K562 (cell line): ENCODE measurements around the gene DNAJC11. TPM values are rescaled to one million over a fixed set of nuclear protein-coding genes. Genes with fewer than 3 reads are reported as not detected.
A peak's percentile ranks its signal among the peaks of the same experiment; 100 is the strongest.

Experiments
- BDP1 ChIP-seq: IDR thresholded peaks from 3 replicates; pipeline ENCODE4 v1.6.1; 2011; ENCODE audit not compliant: insufficient read length, insufficient read depth
- CBX3 ChIP-seq, 2 experiments: IDR thresholded peaks; 1 replicate in 1 of 2; 2 replicates in 1 of 2; pipeline ENCODE4 v1.6.1; 2012; ENCODE audit warnings: inconsistent platforms in 2 of 2, low read length in 2 of 2, borderline replicate concordance in 1 of 2, control low read depth in 1 of 2
- CC2D1A ChIP-seq: fragments of 450-650 bp; IDR thresholded peaks from 2 replicates; pipeline ENCODE4 v1.6.1; 2017; ENCODE audit warnings: mild to moderate bottlenecking
- ETV5 ChIP-seq: sonication (generic); formaldehyde crosslinking; IDR thresholded peaks from 2 replicates; pipeline ENCODE4 v1.4.0; 2020; ENCODE audit warnings: low read depth, mild to moderate bottlenecking, missing genetic modification reagents
- HLTF ChIP-seq: fragments of 450-650 bp; IDR thresholded peaks from 2 replicates; pipeline ENCODE4 v1.6.1; 2016
- HSF4 ChIP-seq: fragments of 250-450 bp; sonication (Bioruptor Pico); IDR thresholded peaks from 2 replicates; pipeline ENCODE4 v2.1.2; 2022; ENCODE audit warnings: mild to moderate bottlenecking, moderate library complexity, borderline replicate concordance
- KDM4B ChIP-seq, 2 experiments: fragments of 450-650 bp in 1 of 2; sonication (generic) in 1 of 2; IDR thresholded peaks; 2 replicates each; pipeline ENCODE4 v1.6.1; 2016 to 2017; ENCODE audit warnings: borderline replicate concordance in 2 of 2, antibody characterized with exemption in 1 of 2, low read depth in 1 of 2, mild to moderate bottlenecking in 1 of 2
- PHF21A ChIP-seq: fragments of 450-650 bp; IDR thresholded peaks from 2 replicates; pipeline ENCODE4 v1.6.1; 2017; ENCODE audit warnings: low read depth, borderline replicate concordance
- RBM22 ChIP-seq: fragments of 200-400 bp; formaldehyde crosslinking; IDR thresholded peaks from 2 replicates; pipeline ENCODE4 v1.6.1; 2018; ENCODE audit warnings: low read length, low read depth; ENCODE audit not compliant: poor library complexity, severe bottlenecking
- ZNF174 ChIP-seq: fragments of 250-450 bp; sonication (Bioruptor Pico); IDR thresholded peaks from 2 replicates; pipeline ENCODE4 v1.4.0; 2020; ENCODE audit warnings: mild to moderate bottlenecking
- ZNF324 ChIP-seq: fragments of 250-450 bp; sonication (Bioruptor Pico); IDR thresholded peaks from 2 replicates; pipeline ENCODE4 v1.4.0; 2020; ENCODE audit warnings: mild to moderate bottlenecking
- ZNF76 ChIP-seq: fragments of 250-450 bp; sonication (Bioruptor Pico); IDR thresholded peaks from 2 replicates; pipeline ENCODE4 v1.4.0; 2020; ENCODE audit warnings: mild to moderate bottlenecking, moderate library complexity, borderline replicate concordance
- polyA plus RNA-seq, 8 experiments: library from polyadenylated mRNA; depleted of rRNA in 4 of 8; stranded (reverse) in 5 of 8; unstranded in 3 of 8; fragments of >200 nt; fragmentation: Nextera tagmentation in 2 of 8; fragmentation: Illumina TruSeq in 1 of 8; extraction: Ambion mirVana in 2 of 8; extraction: Trizol in 1 of 8; gene quantifications; 2 replicates each; pipeline versions ENCODE4 v1.2.1 to v1.2.3, GENCODE V29; 2011 to 2014; ENCODE audit warnings: inconsistent platforms in 1 of 8, missing spikeins in 1 of 8
- total RNA-seq, 7 experiments: library from RNA; depleted of rRNA in 6 of 7; stranded (reverse); fragments of >200 nt in 6 of 7; fragmentation: Illumina TruSeq in 2 of 7; extraction: Trizol in 2 of 7; gene quantifications; 2 replicates each; pipeline versions ENCODE4 v1.2.1 to v1.2.3, GENCODE V29; 2011 to 2021; ENCODE audit warnings: low replicate concordance in 1 of 7
- TF ChIP-seq, protein P1 (sequence below): sonication (generic); formaldehyde crosslinking; IDR thresholded peaks from 2 replicates; pipeline ENCODE4 v1.5.0; 2020; ENCODE audit warnings: missing genetic modification reagents
- TF ChIP-seq, protein P2 (sequence below): sonication (generic); formaldehyde crosslinking; IDR thresholded peaks from 2 replicates; pipeline ENCODE4 v1.8.0; 2022; ENCODE audit warnings: mild to moderate bottlenecking, missing genetic modification reagents, borderline replicate concordance
- TF ChIP-seq, protein P3 (sequence below): fragments of 450-650 bp; IDR thresholded peaks from 2 replicates; pipeline ENCODE4 v1.6.1; 2016; ENCODE audit warnings: low read depth
- TF ChIP-seq, protein P4 (sequence below): sonication (generic); IDR thresholded peaks from 2 replicates; pipeline ENCODE4 v1.6.1; 2016

DNAJC11 gene
- total and polyA plus RNA-seq, 9 of the 15 experiments (the other 6 are each of a cell fraction or from before 2014, with no cell fraction given): 14.1 to 123 (median 76.6) TPM

DNA sequence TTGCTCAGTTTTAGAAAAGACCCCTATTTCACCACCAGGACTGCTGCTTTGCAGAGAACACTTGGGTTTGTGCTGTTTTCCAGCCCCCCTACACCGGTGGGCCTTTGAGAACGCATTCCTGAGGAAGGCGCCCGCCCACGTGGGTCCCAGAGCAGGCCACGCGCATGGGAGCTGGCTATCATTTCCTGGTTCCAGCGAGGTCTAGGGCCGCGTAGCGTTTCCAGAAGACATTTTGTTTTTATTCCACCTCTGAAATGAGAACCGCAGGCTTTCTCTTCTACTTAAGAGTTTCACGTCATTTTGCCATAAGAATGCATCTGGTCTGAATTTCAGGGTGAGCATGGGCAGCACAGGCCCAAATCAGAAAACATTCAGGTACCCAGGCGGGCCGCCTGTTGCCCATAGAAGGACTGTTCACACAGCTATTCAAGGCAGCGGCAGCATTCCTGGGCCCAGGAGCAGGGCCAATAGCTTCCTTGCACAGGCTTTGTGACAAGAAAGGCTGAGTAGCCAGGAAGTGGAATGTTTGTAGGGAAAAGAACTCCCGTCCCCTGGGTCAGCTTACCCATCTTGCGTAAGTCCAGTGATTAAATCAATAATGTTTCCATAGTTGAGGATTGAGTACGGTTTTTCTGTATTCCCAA lies 97.6 kb downstream of the DNAJC11 start (continued):
- TF ChIP-seq HSF4: no peak
- TF ChIP-seq ZNF76: peak; percentile 65
- TF ChIP-seq, protein P1, sequence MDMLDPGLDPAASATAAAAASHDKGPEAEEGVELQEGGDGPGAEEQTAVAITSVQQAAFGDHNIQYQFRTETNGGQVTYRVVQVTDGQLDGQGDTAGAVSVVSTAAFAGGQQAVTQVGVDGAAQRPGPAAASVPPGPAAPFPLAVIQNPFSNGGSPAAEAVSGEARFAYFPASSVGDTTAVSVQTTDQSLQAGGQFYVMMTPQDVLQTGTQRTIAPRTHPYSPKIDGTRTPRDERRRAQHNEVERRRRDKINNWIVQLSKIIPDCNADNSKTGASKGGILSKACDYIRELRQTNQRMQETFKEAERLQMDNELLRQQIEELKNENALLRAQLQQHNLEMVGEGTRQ (CRISPR knock-in tag): peak; percentile 81
- no peak for TF ChIP-seq PHF21A
- no peak for TF ChIP-seq BDP1
- TF ChIP-seq HLTF: no peak
- TF ChIP-seq, protein P2, sequence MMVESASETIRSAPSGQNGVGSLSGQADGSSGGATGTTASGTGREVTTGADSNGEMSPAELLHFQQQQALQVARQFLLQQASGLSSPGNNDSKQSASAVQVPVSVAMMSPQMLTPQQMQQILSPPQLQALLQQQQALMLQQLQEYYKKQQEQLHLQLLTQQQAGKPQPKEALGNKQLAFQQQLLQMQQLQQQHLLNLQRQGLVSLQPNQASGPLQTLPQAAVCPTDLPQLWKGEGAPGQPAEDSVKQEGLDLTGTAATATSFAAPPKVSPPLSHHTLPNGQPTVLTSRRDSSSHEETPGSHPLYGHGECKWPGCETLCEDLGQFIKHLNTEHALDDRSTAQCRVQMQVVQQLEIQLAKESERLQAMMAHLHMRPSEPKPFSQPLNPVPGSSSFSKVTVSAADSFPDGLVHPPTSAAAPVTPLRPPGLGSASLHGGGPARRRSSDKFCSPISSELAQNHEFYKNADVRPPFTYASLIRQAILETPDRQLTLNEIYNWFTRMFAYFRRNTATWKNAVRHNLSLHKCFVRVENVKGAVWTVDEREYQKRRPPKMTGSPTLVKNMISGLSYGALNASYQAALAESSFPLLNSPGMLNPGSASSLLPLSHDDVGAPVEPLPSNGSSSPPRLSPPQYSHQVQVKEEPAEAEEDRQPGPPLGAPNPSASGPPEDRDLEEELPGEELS (CRISPR knock-in tag): no peak
- TF ChIP-seq, protein P3, sequence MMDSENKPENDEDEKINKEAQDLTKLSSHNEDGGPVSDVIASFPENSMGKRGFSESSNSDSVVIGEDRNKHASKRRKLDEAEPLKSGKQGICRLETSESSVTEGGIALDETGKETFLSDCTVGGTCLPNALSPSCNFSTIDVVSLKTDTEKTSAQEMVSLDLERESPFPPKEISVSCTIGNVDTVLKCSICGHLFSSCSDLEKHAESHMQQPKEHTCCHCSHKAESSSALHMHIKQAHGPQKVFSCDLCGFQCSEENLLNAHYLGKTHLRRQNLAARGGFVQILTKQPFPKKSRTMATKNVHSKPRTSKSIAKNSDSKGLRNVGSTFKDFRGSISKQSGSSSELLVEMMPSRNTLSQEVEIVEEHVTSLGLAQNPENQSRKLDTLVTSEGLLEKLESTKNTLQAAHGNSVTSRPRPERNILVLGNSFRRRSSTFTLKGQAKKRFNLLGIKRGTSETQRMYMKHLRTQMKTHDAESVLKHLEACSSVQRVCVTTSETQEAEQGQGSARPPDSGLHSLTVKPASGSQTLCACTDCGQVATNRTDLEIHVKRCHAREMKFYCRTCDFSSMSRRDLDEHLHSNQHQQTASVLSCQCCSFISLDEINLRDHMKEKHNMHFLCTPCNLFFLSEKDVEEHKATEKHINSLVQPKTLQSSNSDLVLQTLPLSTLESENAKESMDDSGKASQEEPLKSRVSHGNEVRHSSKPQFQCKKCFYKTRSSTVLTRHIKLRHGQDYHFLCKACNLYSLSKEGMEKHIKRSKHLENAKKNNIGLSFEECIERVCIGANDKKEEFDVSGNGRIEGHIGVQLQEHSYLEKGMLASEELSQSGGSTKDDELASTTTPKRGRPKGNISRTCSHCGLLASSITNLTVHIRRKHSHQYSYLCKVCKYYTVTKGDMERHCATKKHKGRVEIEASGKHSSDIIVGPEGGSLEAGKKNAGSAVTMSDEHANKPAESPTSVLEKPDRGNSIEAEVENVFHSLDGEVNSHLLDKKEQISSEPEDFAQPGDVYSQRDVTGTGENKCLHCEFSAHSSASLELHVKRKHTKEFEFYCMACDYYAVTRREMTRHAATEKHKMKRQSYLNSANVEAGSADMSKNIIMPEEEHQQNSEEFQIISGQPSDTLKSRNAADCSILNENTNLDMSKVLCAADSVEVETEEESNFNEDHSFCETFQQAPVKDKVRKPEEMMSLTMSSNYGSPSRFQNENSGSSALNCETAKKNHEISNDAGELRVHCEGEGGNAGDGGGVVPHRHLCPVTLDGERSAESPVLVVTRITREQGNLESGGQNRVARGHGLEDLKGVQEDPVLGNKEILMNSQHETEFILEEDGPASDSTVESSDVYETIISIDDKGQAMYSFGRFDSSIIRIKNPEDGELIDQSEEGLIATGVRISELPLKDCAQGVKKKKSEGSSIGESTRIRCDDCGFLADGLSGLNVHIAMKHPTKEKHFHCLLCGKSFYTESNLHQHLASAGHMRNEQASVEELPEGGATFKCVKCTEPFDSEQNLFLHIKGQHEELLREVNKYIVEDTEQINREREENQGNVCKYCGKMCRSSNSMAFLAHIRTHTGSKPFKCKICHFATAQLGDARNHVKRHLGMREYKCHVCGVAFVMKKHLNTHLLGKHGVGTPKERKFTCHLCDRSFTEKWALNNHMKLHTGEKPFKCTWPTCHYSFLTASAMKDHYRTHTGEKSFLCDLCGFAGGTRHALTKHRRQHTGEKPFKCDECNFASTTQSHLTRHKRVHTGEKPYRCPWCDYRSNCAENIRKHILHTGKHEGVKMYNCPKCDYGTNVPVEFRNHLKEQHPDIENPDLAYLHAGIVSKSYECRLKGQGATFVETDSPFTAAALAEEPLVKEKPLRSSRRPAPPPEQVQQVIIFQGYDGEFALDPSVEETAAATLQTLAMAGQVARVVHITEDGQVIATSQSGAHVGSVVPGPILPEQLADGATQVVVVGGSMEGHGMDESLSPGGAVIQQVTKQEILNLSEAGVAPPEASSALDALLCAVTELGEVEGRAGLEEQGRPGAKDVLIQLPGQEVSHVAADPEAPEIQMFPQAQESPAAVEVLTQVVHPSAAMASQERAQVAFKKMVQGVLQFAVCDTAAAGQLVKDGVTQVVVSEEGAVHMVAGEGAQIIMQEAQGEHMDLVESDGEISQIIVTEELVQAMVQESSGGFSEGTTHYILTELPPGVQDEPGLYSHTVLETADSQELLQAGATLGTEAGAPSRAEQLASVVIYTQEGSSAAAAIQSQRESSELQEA: no peak
- no peak for TF ChIP-seq ZNF174 (CRISPR knock-in tag)
- no peak for TF ChIP-seq ZNF324 (CRISPR knock-in tag)
- peak in 1 of 2 experiments; percentile 73; a peak in 2 of 3 replicates for TF ChIP-seq CBX3 (IDR thresholded peaks at IDR 0.05; ENCODE audit: borderline replicate concordance in 1 of 2, low read length in 2 of 2)
- TF ChIP-seq, protein P4, sequence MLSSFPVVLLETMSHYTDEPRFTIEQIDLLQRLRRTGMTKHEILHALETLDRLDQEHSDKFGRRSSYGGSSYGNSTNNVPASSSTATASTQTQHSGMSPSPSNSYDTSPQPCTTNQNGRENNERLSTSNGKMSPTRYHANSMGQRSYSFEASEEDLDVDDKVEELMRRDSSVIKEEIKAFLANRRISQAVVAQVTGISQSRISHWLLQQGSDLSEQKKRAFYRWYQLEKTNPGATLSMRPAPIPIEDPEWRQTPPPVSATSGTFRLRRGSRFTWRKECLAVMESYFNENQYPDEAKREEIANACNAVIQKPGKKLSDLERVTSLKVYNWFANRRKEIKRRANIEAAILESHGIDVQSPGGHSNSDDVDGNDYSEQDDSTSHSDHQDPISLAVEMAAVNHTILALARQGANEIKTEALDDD: no peak
- TF ChIP-seq CC2D1A: no peak
- TF ChIP-seq KDM4B (IDR thresholded peaks at IDR 0.05; ENCODE audit: borderline replicate concordance in 2 of 2, low read depth in 1 of 2): no peak
- peak; percentile 53; the same call in 1 of the 2 replicates for TF ChIP-seq ETV5 (CRISPR knock-in tag)
- TF ChIP-seq RBM22: no peak
